K562 (cell line): ENCODE data around the gene F11R. TPM values are rescaled to one million over a fixed set of nuclear protein-coding genes. Genes with fewer than 3 reads are reported as not detected.

Source experiments
- BRCA1 ChIP-seq, 2 experiments: fragments of 450-650 bp in 1 of 2; sonication (generic) in 1 of 2; formaldehyde crosslinking in 1 of 2; IDR thresholded peaks; 2 replicates each; pipeline versions ENCODE4 v1.5.0 to v1.6.1; 2017 to 2020; ENCODE audit warnings: mild to moderate bottlenecking in 1 of 2, missing genetic modification reagents in 1 of 2
- C11orf30 ChIP-seq: fragments of 450-650 bp; IDR thresholded peaks from 2 replicates; pipeline ENCODE4 v1.6.1; 2016; ENCODE audit warnings: low read depth, mild to moderate bottlenecking
- CAMTA2 ChIP-seq: fragments of 250-450 bp; sonication (Bioruptor Pico); conservative IDR thresholded peaks from 2 replicates; pipeline ENCODE4 v1.5.1; 2022
- CXXC5 ChIP-seq: fragments of 250-450 bp; sonication (Bioruptor Pico); IDR thresholded peaks from 2 replicates; pipeline ENCODE4 v1.8.0; 2022; ENCODE audit warnings: inconsistent platforms, mild to moderate bottlenecking, moderate library complexity
- GTF2E2 ChIP-seq: fragments of 200-800 bp; sonication (Bioruptor generic); IDR thresholded peaks from 2 replicates; pipeline ENCODE4 v1.6.1; 2016; ENCODE audit warnings: missing genetic modification characterization, missing compliant biosample characterization
- JUND ChIP-seq, 2 experiments: IDR thresholded peaks; 2 replicates in 1 of 2; 3 replicates in 1 of 2; pipeline ENCODE4 v1.6.1; 2011; ENCODE audit warnings: borderline replicate concordance in 2 of 2, low read depth in 2 of 2, low read length in 2 of 2, improper control_type of control experiment in 1 of 2, missing biosample characterization in 1 of 2, missing genetic modification characterization in 1 of 2, missing genetic modification reagents in 1 of 2
- MTA3 ChIP-seq: fragments of 450-650 bp; formaldehyde crosslinking; IDR thresholded peaks from 2 replicates; pipeline ENCODE4 v1.6.1; 2017; ENCODE audit warnings: mild to moderate bottlenecking, borderline replicate concordance
- NFRKB ChIP-seq: fragments of 450-650 bp; IDR thresholded peaks from 2 replicates; pipeline ENCODE4 v1.6.1; 2016; ENCODE audit warnings: low read depth
- POLR2G ChIP-seq: fragments of 200-400 bp; formaldehyde crosslinking; IDR thresholded peaks from 2 replicates; pipeline ENCODE4 v1.6.1; 2017; ENCODE audit warnings: low read depth, mild to moderate bottlenecking, antibody characterized with exemption, low read length, moderate library complexity
- SMAD1 ChIP-seq: fragments of 150-350 bp; IDR thresholded peaks from 2 replicates; pipeline ENCODE4 v1.6.1; 2014; ENCODE audit warnings: low read length, low read depth; ENCODE audit not compliant: partially characterized antibody
- ZNF224 ChIP-seq: sonication (generic); formaldehyde crosslinking; IDR thresholded peaks from 2 replicates; pipeline ENCODE4 v1.8.0; 2022; ENCODE audit warnings: mild to moderate bottlenecking, missing genetic modification reagents
- ZNF696 ChIP-seq: fragments of 250-450 bp; sonication (Bioruptor Pico); conservative IDR thresholded peaks from 2 replicates; pipeline ENCODE4 v1.4.0; 2020; ENCODE audit warnings: mild to moderate bottlenecking, moderate library complexity
- polyA plus RNA-seq, 8 experiments: library from polyadenylated mRNA; depleted of rRNA in 4 of 8; stranded (reverse) in 5 of 8; unstranded in 3 of 8; fragments of >200 nt; fragmentation: Nextera tagmentation in 2 of 8; fragmentation: Illumina TruSeq in 1 of 8; extraction: Ambion mirVana in 2 of 8; extraction: Trizol in 1 of 8; gene quantifications; 2 replicates each; pipeline versions ENCODE4 v1.2.1 to v1.2.3, GENCODE V29; 2011 to 2014; ENCODE audit warnings: inconsistent platforms in 1 of 8, missing spikeins in 1 of 8
- total RNA-seq, 7 experiments: library from RNA; depleted of rRNA in 6 of 7; stranded (reverse); fragments of >200 nt in 6 of 7; fragmentation: Illumina TruSeq in 2 of 7; extraction: Trizol in 2 of 7; gene quantifications; 2 replicates each; pipeline versions ENCODE4 v1.2.1 to v1.2.3, GENCODE V29; 2011 to 2021; ENCODE audit warnings: low replicate concordance in 1 of 7
- TF ChIP-seq, protein P1 (sequence below): fragments of 450-650 bp; IDR thresholded peaks from 2 replicates; pipeline ENCODE4 v1.6.1; 2016; ENCODE audit warnings: mild to moderate bottlenecking, moderate library complexity
- TF ChIP-seq, protein P2 (sequence below), 2 experiments: fragments of 250-450 bp in 1 of 2; fragments of 450-650 bp in 1 of 2; sonication (Bioruptor Pico) in 1 of 2; IDR thresholded peaks; 2 replicates each; pipeline versions ENCODE4 v1.6.1 to v1.8.0; 2016 to 2021; ENCODE audit warnings: mild to moderate bottlenecking in 2 of 2, moderate library complexity in 2 of 2, missing compliant biosample characterization in 1 of 2, missing genetic modification characterization in 1 of 2

The F11R gene
- total and polyA plus RNA-seq, 9 of the 15 experiments (the other 6 are each of a cell fraction or from before 2014, with no cell fraction given), result 27.4 to 187 (median 52.5) TPM

DNA sequence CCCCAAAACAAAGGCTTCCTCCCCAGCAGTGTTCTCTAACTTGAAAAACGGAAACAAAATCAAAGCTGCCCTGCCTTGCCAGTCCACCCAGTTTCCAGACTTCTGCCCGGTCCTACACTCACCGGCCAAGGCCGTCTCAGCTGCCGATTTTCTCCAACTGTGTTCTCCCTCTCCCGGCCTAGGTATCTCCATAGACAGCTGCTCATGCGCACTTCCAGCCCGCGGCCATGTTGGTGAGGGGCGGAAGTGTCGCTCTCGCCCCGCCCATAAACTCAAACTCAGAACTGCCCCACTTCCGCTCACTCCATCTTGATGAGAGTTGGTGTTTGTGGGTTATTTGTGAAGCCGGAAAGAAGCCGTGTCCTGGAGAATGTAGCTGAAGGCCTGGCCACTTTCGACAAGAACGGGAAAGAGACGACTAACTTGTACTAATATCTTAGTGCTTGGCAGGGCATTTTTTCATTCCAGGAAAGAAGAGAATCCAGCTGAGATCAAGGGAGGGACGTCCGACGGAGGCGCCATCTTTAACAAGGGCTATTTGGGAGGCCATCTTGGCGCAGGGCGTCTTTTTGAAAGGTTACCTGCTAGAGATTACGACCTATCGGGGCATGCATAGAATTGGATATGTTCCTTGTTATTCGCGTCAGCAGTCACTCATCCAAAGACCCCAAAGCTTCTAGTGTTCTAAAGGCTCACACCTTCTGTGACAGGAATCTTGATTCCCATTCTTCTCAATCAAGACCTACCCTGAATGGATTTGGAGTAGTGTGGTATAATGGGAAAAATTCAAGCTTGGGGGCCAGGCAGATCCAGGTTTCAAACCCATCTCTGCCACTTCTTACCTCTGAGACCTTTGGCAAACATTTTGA is 25.0 kb upstream of the F11R start, which contains the start of gene USF1 (continued):
- TF ChIP-seq, protein P1, sequence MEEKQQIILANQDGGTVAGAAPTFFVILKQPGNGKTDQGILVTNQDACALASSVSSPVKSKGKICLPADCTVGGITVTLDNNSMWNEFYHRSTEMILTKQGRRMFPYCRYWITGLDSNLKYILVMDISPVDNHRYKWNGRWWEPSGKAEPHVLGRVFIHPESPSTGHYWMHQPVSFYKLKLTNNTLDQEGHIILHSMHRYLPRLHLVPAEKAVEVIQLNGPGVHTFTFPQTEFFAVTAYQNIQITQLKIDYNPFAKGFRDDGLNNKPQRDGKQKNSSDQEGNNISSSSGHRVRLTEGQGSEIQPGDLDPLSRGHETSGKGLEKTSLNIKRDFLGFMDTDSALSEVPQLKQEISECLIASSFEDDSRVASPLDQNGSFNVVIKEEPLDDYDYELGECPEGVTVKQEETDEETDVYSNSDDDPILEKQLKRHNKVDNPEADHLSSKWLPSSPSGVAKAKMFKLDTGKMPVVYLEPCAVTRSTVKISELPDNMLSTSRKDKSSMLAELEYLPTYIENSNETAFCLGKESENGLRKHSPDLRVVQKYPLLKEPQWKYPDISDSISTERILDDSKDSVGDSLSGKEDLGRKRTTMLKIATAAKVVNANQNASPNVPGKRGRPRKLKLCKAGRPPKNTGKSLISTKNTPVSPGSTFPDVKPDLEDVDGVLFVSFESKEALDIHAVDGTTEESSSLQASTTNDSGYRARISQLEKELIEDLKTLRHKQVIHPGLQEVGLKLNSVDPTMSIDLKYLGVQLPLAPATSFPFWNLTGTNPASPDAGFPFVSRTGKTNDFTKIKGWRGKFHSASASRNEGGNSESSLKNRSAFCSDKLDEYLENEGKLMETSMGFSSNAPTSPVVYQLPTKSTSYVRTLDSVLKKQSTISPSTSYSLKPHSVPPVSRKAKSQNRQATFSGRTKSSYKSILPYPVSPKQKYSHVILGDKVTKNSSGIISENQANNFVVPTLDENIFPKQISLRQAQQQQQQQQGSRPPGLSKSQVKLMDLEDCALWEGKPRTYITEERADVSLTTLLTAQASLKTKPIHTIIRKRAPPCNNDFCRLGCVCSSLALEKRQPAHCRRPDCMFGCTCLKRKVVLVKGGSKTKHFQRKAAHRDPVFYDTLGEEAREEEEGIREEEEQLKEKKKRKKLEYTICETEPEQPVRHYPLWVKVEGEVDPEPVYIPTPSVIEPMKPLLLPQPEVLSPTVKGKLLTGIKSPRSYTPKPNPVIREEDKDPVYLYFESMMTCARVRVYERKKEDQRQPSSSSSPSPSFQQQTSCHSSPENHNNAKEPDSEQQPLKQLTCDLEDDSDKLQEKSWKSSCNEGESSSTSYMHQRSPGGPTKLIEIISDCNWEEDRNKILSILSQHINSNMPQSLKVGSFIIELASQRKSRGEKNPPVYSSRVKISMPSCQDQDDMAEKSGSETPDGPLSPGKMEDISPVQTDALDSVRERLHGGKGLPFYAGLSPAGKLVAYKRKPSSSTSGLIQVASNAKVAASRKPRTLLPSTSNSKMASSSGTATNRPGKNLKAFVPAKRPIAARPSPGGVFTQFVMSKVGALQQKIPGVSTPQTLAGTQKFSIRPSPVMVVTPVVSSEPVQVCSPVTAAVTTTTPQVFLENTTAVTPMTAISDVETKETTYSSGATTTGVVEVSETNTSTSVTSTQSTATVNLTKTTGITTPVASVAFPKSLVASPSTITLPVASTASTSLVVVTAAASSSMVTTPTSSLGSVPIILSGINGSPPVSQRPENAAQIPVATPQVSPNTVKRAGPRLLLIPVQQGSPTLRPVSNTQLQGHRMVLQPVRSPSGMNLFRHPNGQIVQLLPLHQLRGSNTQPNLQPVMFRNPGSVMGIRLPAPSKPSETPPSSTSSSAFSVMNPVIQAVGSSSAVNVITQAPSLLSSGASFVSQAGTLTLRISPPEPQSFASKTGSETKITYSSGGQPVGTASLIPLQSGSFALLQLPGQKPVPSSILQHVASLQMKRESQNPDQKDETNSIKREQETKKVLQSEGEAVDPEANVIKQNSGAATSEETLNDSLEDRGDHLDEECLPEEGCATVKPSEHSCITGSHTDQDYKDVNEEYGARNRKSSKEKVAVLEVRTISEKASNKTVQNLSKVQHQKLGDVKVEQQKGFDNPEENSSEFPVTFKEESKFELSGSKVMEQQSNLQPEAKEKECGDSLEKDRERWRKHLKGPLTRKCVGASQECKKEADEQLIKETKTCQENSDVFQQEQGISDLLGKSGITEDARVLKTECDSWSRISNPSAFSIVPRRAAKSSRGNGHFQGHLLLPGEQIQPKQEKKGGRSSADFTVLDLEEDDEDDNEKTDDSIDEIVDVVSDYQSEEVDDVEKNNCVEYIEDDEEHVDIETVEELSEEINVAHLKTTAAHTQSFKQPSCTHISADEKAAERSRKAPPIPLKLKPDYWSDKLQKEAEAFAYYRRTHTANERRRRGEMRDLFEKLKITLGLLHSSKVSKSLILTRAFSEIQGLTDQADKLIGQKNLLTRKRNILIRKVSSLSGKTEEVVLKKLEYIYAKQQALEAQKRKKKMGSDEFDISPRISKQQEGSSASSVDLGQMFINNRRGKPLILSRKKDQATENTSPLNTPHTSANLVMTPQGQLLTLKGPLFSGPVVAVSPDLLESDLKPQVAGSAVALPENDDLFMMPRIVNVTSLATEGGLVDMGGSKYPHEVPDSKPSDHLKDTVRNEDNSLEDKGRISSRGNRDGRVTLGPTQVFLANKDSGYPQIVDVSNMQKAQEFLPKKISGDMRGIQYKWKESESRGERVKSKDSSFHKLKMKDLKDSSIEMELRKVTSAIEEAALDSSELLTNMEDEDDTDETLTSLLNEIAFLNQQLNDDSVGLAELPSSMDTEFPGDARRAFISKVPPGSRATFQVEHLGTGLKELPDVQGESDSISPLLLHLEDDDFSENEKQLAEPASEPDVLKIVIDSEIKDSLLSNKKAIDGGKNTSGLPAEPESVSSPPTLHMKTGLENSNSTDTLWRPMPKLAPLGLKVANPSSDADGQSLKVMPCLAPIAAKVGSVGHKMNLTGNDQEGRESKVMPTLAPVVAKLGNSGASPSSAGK, result 0 out of 2 replicates have a peak, but pooled peaks have one; percentile 14
- TF ChIP-seq CAMTA2 (CRISPR knock-in tag) (no peak), CXXC5 (CRISPR knock-in tag) (peak; percentile 69), BRCA1 (IDR thresholded peaks at IDR 0.05) (no peak), BRCA1 (CRISPR knock-in tag; IDR thresholded peaks at IDR 0.05) (no peak), GTF2E2 (tag) (peak; percentile 92), JUND (IDR thresholded peaks at IDR 0.05; ENCODE audit: borderline replicate concordance, low read depth, low read length) (0 out of 2 replicates have a peak, but pooled peaks have one; percentile 15), JUND (tag; IDR thresholded peaks at IDR 0.05; ENCODE audit: borderline replicate concordance, low read depth, low read length) (peak; percentile 48; the same call in 2 of the 3 replicates), POLR2G (peak; percentile 78), MTA3 (0 out of 2 replicates have a peak, but pooled peaks have one; percentile 18), ZNF224 (CRISPR knock-in tag) (0 out of 2 replicates have a peak, but pooled peaks have one; percentile 36), ZNF696 (CRISPR knock-in tag) (no peak), NFRKB (peak; percentile 100), SMAD1 (peak; percentile 40), C11orf30 (0 out of 2 replicates have a peak, but pooled peaks have one; percentile 58)
- TF ChIP-seq, protein P2, sequence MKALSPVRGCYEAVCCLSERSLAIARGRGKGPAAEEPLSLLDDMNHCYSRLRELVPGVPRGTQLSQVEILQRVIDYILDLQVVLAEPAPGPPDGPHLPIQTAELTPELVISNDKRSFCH (CRISPR knock-in tag; IDR thresholded peaks at IDR 0.05), result no peak
- TF ChIP-seq, protein P2 (tag; IDR thresholded peaks at IDR 0.05), result peak; percentile 91
